Esophagus squamous epithelium (tissue), 4 donors: ENCODE data around the gene JARID2.

Experiments
- CTCF ChIP-seq, 6 experiments: fragments of 450-650 bp in 4 of 6; fragments of 200-600 bp in 2 of 6; sonication (generic) in 2 of 6; IDR thresholded peaks; one replicate each; pipeline ENCODE4 v1.5.1; 2016 to 2019; ENCODE audit warnings: antibody characterized with exemption in 6 of 6, mild to moderate bottlenecking in 4 of 6, moderate library complexity in 4 of 6
- POLR2A ChIP-seq, 4 donors: fragments of 450-650 bp; IDR thresholded peaks; one replicate each; pipeline ENCODE4 v1.6.1; 2017; ENCODE audit warnings: antibody characterized with exemption in 4 of 4, mild to moderate bottlenecking in 4 of 4, moderate library complexity in 3 of 4

GRCh38 chr6:15339081-15339480, 93.2 kb downstream of the JARID2 start:
- no peak for TF ChIP-seq POLR2A (IDR thresholded peaks at IDR 0.05)
- TF ChIP-seq CTCF (IDR thresholded peaks at IDR 0.05): no peak
